ENCODE results near the gene SGPL1. TPM values are rescaled to one million over a fixed set of nuclear protein-coding genes. Genes with fewer than 3 reads are reported as not detected.

SGPL1 gene
- total RNA-seq, 1 experiment from 2014 or later = 69.4 TPM

DNA sequence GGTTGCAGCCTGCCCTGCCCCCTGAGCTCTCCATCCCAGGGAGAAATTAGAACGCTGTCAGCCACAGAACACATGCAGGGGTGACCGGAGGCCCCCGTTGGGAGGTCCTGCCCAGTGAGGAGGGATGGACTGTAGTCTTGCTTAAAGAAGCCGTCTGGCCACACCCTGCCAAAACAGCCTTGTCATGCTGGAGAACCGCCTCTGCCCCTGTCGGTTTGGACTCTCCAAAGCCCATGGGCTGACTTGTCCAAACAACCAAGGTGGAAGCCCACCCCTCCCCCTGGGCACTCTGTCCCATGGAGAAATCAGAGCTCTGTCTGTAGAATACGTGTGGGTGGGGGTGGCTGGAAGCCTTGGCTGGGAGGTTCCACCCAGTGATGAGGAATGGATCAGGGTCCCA is 17.9 kb upstream of the SGPL1 start:
- Histone ChIP-seq H3K4me1 (ENCODE audit: control insufficient read depth in 1 of 2, insufficient read depth in 2 of 2, low read length in 2 of 2) (no peaks in the 10 kb centered on the region), H3K27me3 (ENCODE audit: insufficient read depth, low read length) (no peaks in the 10 kb centered on the region), H3K36me3 (ENCODE audit: control insufficient read depth in 1 of 2, insufficient read depth in 2 of 2, low read length in 2 of 2) (no peaks in the 10 kb centered on the region), H4K20me1 (ENCODE audit: insufficient read depth) (no peaks in the 10 kb centered on the region), H3K9me2 (ENCODE audit: insufficient read depth) (no peaks in the 10 kb centered on the region), H3K27ac (ENCODE audit: low read depth, low read length) (no peak overlapping the region), H3K79me2 (ENCODE audit: insufficient read depth, low read length) (no peaks in the 10 kb centered on the region), H2AFZ (ENCODE audit: low read depth, low read length, poor library complexity, severe bottlenecking) (no peak overlapping the region), H3K9me3 (ENCODE audit: control insufficient read depth in 1 of 2, insufficient read depth in 1 of 2, low read depth in 1 of 2, low read length in 2 of 2) (no peaks in the 10 kb centered on the region), H3K4me2 (ENCODE audit: low read length) (no peak overlapping the region), H3K9ac (ENCODE audit: low read length) (no peak overlapping the region), H3K4me3 (replicated peaks in 1 of 2; ENCODE audit: low read depth in 1 of 2, low read length in 2 of 2) (no peak overlapping the region)
- CTCF ChIA-PET = no interaction called here
- RAD21 ChIA-PET (ENCODE audit: low non-redundant PET in 1 of 2, low total read pairs in 2 of 2, uncharacterized antibody in 2 of 2, unreplicated experiment in 2 of 2) = no interaction called here
- ATAC-seq = no peak
- no TSS peak for BruUV-seq (replicated peaks)
- TF ChIP-seq FOSL1 (IDR thresholded peaks at IDR 0.05; ENCODE audit: low read depth) (no peak), RAD21 (IDR thresholded peaks at IDR 0.05; ENCODE audit: low read depth) (no peak), EGR1 (IDR thresholded peaks at IDR 0.05; ENCODE audit: low read depth) (no peak), ZNF274 (IDR thresholded peaks at IDR 0.05; ENCODE audit: low read depth, low read length) (no peak), ELF1 (IDR thresholded peaks at IDR 0.05; ENCODE audit: borderline replicate concordance, low read depth) (no peak)
- POLR2A ChIA-PET = no interaction called here
- no peak for DNase-seq (ENCODE audit: low read depth, low spot score)
- intact Hi-C loops (cut with micrococcal nuclease) = no loop called here

DNA sequence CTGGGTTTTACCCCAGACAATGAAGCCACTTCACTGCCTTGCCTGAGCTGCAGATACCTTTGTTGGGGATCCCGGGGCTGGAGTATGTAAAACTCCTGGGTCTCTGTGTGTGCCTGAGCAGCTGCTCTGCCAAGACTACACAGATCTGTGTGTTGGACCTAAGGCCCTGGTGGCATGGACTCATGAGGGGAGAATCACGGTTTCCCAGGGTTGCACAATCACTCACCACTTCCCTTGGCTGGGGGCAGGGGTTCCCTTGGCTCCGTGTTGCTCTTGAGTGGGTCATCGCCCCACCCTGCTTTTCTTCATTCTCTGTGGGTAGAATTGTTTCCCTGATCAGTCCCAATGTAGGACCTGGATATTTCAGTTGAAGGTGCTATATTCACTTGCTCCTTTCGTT is 16.6 kb upstream of the SGPL1 start:
- Histone ChIP-seq H3K4me3 (replicated peaks in 1 of 2; ENCODE audit: low read depth in 1 of 2, low read length in 2 of 2) (no peak overlapping the region), H3K4me1 (ENCODE audit: control insufficient read depth in 1 of 2, insufficient read depth in 2 of 2, low read length in 2 of 2) (0 out of 4 replicates have a peak, but pooled peaks cover 0 to 2% of the 10 kb centered on the region in 2 experiments), H3K27me3 (ENCODE audit: insufficient read depth, low read length) (no peaks in the 10 kb centered on the region), H3K9ac (ENCODE audit: low read length) (no peak overlapping the region), H4K20me1 (ENCODE audit: insufficient read depth) (no peaks in the 10 kb centered on the region), H3K9me3 (ENCODE audit: control insufficient read depth in 1 of 2, insufficient read depth in 1 of 2, low read depth in 1 of 2, low read length in 2 of 2) (no peaks in the 10 kb centered on the region), H3K4me2 (ENCODE audit: low read length) (no peak overlapping the region), H2AFZ (ENCODE audit: low read depth, low read length, poor library complexity, severe bottlenecking) (no peak overlapping the region), H3K27ac (ENCODE audit: low read depth, low read length) (no peak overlapping the region), H3K79me2 (ENCODE audit: insufficient read depth, low read length) (no peaks in the 10 kb centered on the region), H3K36me3 (ENCODE audit: control insufficient read depth in 1 of 2, insufficient read depth in 2 of 2, low read length in 2 of 2) (no peaks in the 10 kb centered on the region), H3K9me2 (ENCODE audit: insufficient read depth) (no peaks in the 10 kb centered on the region)
- ATAC-seq (no peak), DNase-seq (ENCODE audit: low read depth, low spot score) (no peak)
- ChIA-PET RAD21 (ENCODE audit: low non-redundant PET in 1 of 2, low total read pairs in 2 of 2, uncharacterized antibody in 2 of 2, unreplicated experiment in 2 of 2) (no interaction called here), CTCF (no interaction called here), POLR2A (no interaction called here)
- intact Hi-C loops (cut with micrococcal nuclease) = no loop called here
- no TSS peak for BruUV-seq (replicated peaks)
- no peak for TF ChIP-seq POLR2AphosphoS5 (IDR thresholded peaks at IDR 0.05; ENCODE audit: low read depth, low read length)
- TF ChIP-seq JUND (IDR thresholded peaks at IDR 0.05) = no peak
- TF ChIP-seq SP1 (IDR thresholded peaks at IDR 0.05; ENCODE audit: low read depth) = no peak

Measured in HCT116 (cell line).